ENCODE results near the gene ACVR2B. TPM values are rescaled to one million over a fixed set of nuclear protein-coding genes. Genes with fewer than 3 reads are reported as not detected.

ACVR2B gene
- total and polyA plus RNA-seq, 2 experiments from 2014 or later = 27.9 to 98.7 TPM

- Histone ChIP-seq H2AFZ (no peak overlapping the region), H3K79me2 (replicated peaks; ENCODE audit: insufficient read depth) (no peaks in the 10 kb centered on the region), H4K20me1 (replicated peaks; ENCODE audit: insufficient read depth) (no peaks in the 10 kb centered on the region), H3F3A (replicated peaks; ENCODE audit: low read depth) (no peaks in the 10 kb centered on the region), H3K4me3 (no peak overlapping the region), H3K36me3 (ENCODE audit: insufficient read depth) (peaks cover 12% of the 10 kb centered on the region), H3K9me2 (ENCODE audit: insufficient read depth) (no peaks in the 10 kb centered on the region), H3K27me3 (ENCODE audit: insufficient read depth) (no peaks in the 10 kb centered on the region), H3K4me1 (ENCODE audit: insufficient read depth) (peaks cover 24% of the 10 kb centered on the region), H3K27ac (ENCODE audit: low read depth) (no peak overlapping the region), H3K4me2 (no peak overlapping the region)
- H3K27ac Mint-ChIP-seq = 0 out of 2 replicates have a peak overlapping the region, but pooled peaks have one; percentile 27
- H3K36me3 Mint-ChIP-seq (ENCODE audit: low read depth) = peaks cover 37% of the 10 kb centered on the region
- H3K27me3 Mint-ChIP-seq (ENCODE audit: insufficient read depth, low read depth, poor library complexity) = no peaks in the 10 kb centered on the region
- no peak for TF ChIP-seq REST (IDR thresholded peaks at IDR 0.05; ENCODE audit: unreplicated experiment)
- no peak for TF ChIP-seq ZNF331 (CRISPR knock-in tag; IDR thresholded peaks at IDR 0.05; ENCODE audit: low read depth)
- TF ChIP-seq CREB1 (CRISPR knock-in tag; IDR thresholded peaks at IDR 0.05; ENCODE audit: low read depth) = no peak
- TF ChIP-seq EZH2 (IDR thresholded peaks at IDR 0.05; ENCODE audit: low read depth, unreplicated experiment) = no peak
- TF ChIP-seq ZNF114 (CRISPR knock-in tag; IDR thresholded peaks at IDR 0.05) = no peak
- no peak for TF ChIP-seq STAT1 (IDR thresholded peaks at IDR 0.05; ENCODE audit: unreplicated experiment)
- TF ChIP-seq NANOG (IDR thresholded peaks at IDR 0.05; ENCODE audit: borderline replicate concordance) = no peak
- no peak for TF ChIP-seq POLR2AphosphoS5 (IDR thresholded peaks at IDR 0.05; ENCODE audit: low read depth)
- TF ChIP-seq ZNF462 (CRISPR knock-in tag; IDR thresholded peaks at IDR 0.05) = no peak
- TF ChIP-seq ETS1 (IDR thresholded peaks at IDR 0.05) = no peak
- TF ChIP-seq, protein P1, sequence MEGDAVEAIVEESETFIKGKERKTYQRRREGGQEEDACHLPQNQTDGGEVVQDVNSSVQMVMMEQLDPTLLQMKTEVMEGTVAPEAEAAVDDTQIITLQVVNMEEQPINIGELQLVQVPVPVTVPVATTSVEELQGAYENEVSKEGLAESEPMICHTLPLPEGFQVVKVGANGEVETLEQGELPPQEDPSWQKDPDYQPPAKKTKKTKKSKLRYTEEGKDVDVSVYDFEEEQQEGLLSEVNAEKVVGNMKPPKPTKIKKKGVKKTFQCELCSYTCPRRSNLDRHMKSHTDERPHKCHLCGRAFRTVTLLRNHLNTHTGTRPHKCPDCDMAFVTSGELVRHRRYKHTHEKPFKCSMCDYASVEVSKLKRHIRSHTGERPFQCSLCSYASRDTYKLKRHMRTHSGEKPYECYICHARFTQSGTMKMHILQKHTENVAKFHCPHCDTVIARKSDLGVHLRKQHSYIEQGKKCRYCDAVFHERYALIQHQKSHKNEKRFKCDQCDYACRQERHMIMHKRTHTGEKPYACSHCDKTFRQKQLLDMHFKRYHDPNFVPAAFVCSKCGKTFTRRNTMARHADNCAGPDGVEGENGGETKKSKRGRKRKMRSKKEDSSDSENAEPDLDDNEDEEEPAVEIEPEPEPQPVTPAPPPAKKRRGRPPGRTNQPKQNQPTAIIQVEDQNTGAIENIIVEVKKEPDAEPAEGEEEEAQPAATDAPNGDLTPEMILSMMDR (conservative IDR thresholded peaks at IDR 0.05; ENCODE audit: low read depth in 2 of 2) = no peak
- no peak for TF ChIP-seq EZH2phosphoT487 (IDR thresholded peaks at IDR 0.05; ENCODE audit: unreplicated experiment)
- TF ChIP-seq JUNB (IDR thresholded peaks at IDR 0.05; ENCODE audit: unreplicated experiment) = no peak
- no peaks in the 10 kb centered on the region for H3K9me3 Mint-ChIP-seq
- DNase-seq (ENCODE audit: low spot score) (no peak), ATAC-seq (no peak)
- no peak overlapping the region for H3K4me3 Mint-ChIP-seq
- H3K4me1 Mint-ChIP-seq = peaks cover 38% of the 10 kb centered on the region
Measured at GRCh38 chr3:38522002-38522401, 68.3 kb downstream of the ACVR2B start.
